ENCODE data around the gene SOX6. TPM values are rescaled to one million over a fixed set of nuclear protein-coding genes. Genes with fewer than 3 reads are reported as not detected.

The SOX6 gene
- total RNA-seq, 4 donors from 2014 or later = 3.1 to 12.6 (median 7.6) TPM

DNA sequence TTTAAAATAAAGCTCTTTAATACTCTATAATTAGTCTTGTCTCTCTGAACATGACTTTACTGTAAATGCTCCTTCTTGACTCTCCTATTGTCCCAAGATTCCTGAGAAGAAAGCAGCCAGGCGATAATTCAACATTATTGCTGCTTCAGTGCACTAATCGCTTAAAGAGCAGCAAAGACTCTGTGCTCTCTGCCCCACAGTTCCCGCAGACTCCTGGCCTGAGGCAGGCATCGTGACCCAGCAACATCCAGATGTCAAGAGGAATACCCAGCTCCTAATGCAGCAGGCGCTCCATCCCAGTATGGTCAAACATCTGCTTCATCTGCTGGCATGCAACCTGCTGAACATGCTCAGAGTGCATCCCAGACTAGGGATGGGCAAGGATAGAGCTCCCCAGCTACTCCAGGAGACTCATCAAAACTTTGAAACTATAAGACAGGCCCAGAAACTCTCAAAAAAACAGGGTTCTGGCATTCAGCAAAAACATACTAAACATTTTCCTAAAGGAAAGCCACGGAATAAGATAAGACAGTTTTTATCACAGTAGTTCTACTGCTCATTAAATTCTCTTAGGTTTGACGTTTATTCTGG lies 270.0 kb downstream of the SOX6 start:
- TF ChIP-seq, protein P1, sequence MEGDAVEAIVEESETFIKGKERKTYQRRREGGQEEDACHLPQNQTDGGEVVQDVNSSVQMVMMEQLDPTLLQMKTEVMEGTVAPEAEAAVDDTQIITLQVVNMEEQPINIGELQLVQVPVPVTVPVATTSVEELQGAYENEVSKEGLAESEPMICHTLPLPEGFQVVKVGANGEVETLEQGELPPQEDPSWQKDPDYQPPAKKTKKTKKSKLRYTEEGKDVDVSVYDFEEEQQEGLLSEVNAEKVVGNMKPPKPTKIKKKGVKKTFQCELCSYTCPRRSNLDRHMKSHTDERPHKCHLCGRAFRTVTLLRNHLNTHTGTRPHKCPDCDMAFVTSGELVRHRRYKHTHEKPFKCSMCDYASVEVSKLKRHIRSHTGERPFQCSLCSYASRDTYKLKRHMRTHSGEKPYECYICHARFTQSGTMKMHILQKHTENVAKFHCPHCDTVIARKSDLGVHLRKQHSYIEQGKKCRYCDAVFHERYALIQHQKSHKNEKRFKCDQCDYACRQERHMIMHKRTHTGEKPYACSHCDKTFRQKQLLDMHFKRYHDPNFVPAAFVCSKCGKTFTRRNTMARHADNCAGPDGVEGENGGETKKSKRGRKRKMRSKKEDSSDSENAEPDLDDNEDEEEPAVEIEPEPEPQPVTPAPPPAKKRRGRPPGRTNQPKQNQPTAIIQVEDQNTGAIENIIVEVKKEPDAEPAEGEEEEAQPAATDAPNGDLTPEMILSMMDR (IDR thresholded peaks at IDR 0.05; ENCODE audit: low read depth) = no peak

- TF ChIP-seq, protein P1 (IDR thresholded peaks at IDR 0.05; ENCODE audit: low read depth) = no peak
These were observed 274.0 kb downstream of the SOX6 start for GRCh38 chr11:16082095-16083055.

DNA sequence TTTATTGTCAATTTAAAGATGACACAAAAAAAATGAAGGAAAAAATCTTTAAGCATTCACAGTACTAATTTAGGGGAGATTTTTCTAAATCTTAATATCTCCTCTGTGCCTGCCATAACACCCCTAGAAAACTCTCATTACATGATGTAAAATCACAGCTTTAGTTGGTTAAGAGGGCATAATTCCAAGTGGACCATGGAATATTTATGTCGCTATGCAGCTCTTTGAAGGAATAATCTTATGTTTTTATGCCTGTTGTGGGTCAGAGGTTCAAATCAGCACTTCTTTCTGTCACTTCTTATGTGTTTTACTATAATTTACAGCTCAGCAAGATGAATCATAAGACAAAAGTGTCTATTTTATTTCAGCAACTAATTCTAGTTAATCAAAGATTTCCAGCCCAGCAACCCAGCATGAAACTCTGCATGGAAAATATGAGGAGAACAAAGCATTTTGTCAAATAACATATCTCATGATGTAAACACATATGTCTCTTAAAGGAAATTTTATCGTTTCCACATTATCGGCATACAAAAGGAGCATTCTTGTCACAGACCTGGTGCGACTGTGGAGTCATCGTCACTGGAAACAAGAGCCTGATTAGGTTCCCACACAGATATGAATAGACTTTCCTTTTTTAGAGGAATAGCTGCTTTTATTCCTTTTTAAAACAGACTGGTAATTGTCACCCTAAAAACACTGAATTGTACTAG lies 274.8 kb downstream of the SOX6 start:
- TF ChIP-seq, protein P1 (IDR thresholded peaks at IDR 0.05; ENCODE audit: low read depth) = no peak

DNA sequence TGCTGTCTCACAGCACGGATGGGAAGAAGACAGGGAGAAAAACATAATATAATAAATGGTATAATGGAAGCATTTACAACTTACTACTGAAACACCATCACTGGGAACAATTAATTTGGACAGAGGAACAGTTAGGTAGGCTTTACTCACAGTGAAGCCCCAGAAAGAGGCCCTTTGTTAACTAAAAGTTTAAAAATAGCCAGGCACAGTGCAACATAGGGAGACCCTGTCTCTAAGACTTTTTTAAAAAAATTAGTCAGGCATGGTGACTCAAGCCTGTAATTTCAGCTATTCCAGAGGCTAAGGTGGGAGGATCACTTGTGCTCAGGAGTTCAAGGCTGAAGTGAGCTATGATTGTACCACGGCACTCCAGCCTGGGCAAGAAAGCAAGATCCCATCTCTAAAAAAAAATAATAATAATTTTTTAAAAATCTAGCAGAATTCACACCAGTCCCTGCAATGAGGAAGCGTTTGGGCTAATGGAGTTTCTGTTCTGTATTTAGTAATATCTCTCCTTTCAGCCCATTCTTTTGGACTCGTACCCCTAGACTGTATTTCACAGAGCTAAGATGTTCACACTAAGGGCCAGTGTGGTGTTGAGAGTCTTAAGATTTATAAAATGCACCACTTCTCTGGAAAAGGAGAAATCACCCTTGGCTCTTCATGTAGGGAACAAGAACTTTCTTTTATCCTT lies 275.5 kb downstream of the SOX6 start:
- TF ChIP-seq, protein P1 (IDR thresholded peaks at IDR 0.05; ENCODE audit: low read depth) = no peak

GRCh38 chr11:16078936-16079335 lies 277.4 kb downstream of the SOX6 start:
- TF ChIP-seq, protein P1 (IDR thresholded peaks at IDR 0.05; ENCODE audit: low read depth) = no peak

GRCh38 chr11:16070573-16070972 lies 285.8 kb downstream of the SOX6 start:
- TF ChIP-seq, protein P1 (IDR thresholded peaks at IDR 0.05; ENCODE audit: low read depth) = no peak
